Nephron progenitor cell (in vitro differentiated cells): Measurements from ENCODE around the gene PHF19.

Experiments
- DNase-seq: peaks from one replicate; pipeline ENCODE4 v3.0.0; 2021
- H3K27ac Mint-ChIP-seq: 2 replicates; pipeline ENCODE4 v1.8.0; 2021; ENCODE audit warnings: mild to moderate bottlenecking, moderate library complexity, mixed read lengths
- H3K27me3 Mint-ChIP-seq: 2 replicates; pipeline ENCODE4 v1.8.0; 2021; ENCODE audit warnings: mild to moderate bottlenecking, low read depth, mixed read lengths; ENCODE audit not compliant: poor library complexity
- H3K36me3 Mint-ChIP-seq: 2 replicates; pipeline ENCODE4 v1.8.0; 2021; ENCODE audit warnings: low read depth, mixed read lengths
- H3K4me1 Mint-ChIP-seq: 2 replicates; pipeline ENCODE4 v1.8.0; 2021; ENCODE audit warnings: mixed read lengths
- H3K4me3 Mint-ChIP-seq: 2 replicates; pipeline ENCODE4 v1.8.0; 2021; ENCODE audit warnings: mild to moderate bottlenecking, moderate library complexity, mixed read lengths
- H3K9me3 Mint-ChIP-seq: 2 replicates; pipeline ENCODE4 v1.8.0; 2021; ENCODE audit warnings: mild to moderate bottlenecking, moderate library complexity, mixed read lengths
- TF ChIP-seq, protein P1 (sequence below): fragments of 200-600 bp; sonication (generic); IDR thresholded peaks from 2 replicates; pipeline ENCODE4 v1.5.0; 2021; ENCODE audit warnings: antibody characterized with exemption

The PHF19 gene

GRCh38 chr9:120876842-120877240, at the start of gene PHF19:
Gene PHF19, minus strand, starts transcription at chr9:120877188. Its CDS starts 2,447 bp downstream, at chr9:120874741.
- TF ChIP-seq, protein P1, sequence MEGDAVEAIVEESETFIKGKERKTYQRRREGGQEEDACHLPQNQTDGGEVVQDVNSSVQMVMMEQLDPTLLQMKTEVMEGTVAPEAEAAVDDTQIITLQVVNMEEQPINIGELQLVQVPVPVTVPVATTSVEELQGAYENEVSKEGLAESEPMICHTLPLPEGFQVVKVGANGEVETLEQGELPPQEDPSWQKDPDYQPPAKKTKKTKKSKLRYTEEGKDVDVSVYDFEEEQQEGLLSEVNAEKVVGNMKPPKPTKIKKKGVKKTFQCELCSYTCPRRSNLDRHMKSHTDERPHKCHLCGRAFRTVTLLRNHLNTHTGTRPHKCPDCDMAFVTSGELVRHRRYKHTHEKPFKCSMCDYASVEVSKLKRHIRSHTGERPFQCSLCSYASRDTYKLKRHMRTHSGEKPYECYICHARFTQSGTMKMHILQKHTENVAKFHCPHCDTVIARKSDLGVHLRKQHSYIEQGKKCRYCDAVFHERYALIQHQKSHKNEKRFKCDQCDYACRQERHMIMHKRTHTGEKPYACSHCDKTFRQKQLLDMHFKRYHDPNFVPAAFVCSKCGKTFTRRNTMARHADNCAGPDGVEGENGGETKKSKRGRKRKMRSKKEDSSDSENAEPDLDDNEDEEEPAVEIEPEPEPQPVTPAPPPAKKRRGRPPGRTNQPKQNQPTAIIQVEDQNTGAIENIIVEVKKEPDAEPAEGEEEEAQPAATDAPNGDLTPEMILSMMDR: no peak
- Mint-ChIP-seq H3K9me3 (no peaks in the 10 kb centered on the region), H3K4me1 (peaks cover 30% of the 10 kb centered on the region), H3K27me3 (peaks cover 39% of the 10 kb centered on the region), H3K4me3 (peak within 1 kb of the TSS; percentile 87), H3K27ac (no peak within 1 kb of the TSS), H3K36me3 (peaks cover 20% of the 10 kb centered on the region)
- DNase-seq: no peak

DNA sequence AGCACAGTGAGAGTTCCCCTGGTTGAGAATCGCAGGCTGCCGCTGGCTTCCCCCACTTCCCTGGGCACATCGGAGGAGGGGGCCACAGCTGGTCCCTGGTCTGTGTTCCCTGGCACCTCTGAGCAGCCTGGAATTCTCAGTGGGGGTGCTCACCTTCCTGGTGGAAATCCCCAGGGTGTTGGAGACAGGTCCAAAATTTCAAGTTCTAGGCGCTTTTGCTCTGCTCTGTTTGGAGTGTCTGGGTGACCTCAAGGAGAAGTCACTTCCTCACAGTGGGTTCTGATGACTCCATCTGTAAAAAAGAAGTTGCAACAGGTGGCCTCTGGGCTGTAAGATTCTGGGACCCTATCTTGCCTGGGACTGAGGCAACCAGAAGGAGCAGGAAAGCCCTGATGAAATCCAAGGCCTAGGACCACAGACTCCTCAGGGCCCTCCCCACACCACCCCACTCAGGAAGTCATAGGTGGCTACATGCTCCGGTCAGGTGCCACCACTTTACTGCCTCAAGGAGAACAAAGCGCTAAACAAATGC, 49.5 kb upstream of the PHF19 start, which contains the start of gene TRAF1:
Gene TRAF1 (minus strand): TSS at position 400 of the 532 bp plus-strand sequence. CDS start 721 bp downstream, outside the sequence.
- TF ChIP-seq, protein P1: no peak
- H3K9me3 Mint-ChIP-seq: peaks cover 3% of the 10 kb centered on the region
- no peak for DNase-seq
- H3K4me1 Mint-ChIP-seq: peaks cover 34% of the 10 kb centered on the region
- H3K36me3 Mint-ChIP-seq: no peaks in the 10 kb centered on the region
- peaks cover 16% of the 10 kb centered on the region for H3K27me3 Mint-ChIP-seq
- peak within 1 kb of the TSS; percentile 14 for H3K4me3 Mint-ChIP-seq
- H3K27ac Mint-ChIP-seq: peak within 1 kb of the TSS; percentile 88

DNA sequence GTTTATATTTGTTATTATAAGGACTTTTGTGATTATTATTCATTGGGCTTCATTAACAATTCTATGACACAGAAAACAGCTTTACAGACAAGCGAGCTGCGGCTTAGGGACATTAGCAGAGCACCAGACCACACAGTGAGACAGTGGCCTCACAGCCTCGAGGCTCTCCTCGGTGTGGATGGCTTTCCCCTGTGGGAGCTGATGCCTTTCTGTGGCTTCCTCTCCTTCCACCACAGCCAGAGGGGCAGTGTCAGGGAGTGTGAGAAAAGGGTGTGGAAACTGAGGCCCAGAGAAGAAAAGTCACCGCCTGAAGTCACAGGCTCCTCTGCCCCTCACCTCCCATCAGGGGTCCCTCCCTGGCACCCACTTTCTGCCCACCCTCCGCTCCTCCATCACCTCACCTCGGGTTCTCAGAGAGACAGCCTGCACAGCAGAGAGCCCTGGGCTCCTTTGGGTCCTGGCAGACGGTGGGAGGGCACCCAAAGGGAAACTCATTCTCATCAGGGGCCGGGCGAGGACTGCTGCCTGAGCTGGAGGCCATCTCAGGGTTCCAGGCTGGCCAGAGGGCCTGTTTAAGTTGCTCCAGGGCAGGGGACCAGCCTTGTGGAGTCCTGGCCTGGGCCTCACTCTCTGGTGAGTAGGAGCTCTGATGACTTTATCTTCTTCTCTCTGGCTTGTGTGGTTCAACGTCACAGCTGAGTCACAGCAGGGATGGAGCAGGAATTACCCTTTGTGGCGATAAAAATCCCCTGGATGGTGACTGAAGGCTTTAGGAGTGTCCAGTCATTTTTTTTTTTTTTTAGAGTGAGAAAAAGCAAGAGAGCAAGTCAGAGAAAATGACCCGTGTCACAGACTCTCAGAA, 48.8 kb upstream of the PHF19 start:
- no peak for DNase-seq
- Mint-ChIP-seq H3K4me1 (peaks cover 35% of the 10 kb centered on the region), H3K27me3 (peaks cover 12% of the 10 kb centered on the region), H3K4me3 (no peak overlapping the region), H3K9me3 (no peaks in the 10 kb centered on the region), H3K36me3 (no peaks in the 10 kb centered on the region), H3K27ac (peak overlapping the region; percentile 88)
- TF ChIP-seq, protein P1: no peak

DNA sequence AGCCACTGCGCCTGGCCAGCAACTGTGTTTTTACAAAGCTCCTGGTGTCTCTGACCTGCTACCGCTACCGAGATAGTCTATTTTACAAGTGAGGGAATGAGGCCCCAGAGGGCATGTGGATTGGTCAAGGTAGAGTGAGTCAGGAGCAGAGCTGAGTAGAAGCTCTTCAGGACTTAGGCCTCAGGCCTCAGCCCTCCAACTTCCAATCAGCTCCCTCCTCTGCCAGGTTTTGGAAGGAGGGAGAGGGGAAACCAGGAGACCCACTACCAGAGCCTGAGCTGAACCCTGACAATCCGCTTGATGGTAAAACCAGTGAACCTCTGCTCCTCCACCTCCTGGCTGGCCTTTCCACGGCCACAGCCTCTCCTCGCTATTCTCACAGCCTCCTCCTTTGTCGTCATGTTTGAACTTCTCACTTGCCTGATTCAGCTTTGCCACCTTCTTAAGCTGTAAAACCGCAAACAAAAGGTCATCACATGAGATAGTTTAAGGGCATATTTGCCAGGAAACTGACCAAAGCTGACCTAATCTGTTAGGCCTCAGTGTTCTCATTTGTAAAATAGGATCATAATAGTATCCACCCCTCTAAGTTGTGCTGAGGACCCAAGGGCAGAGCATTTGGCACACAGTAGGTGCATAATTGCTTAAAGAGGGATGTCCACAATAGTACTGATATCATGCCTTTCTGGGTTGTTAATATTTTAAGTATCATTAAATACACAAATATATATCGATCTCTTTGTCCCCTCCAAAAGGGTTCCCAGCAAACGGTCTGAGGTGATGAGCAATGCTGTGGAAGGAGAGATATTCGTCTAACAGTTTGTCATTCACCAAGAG, 47.9 kb upstream of the PHF19 start:
- peaks cover 12% of the 10 kb centered on the region for H3K27me3 Mint-ChIP-seq
- TF ChIP-seq, protein P1: no peak
- H3K4me3 Mint-ChIP-seq: no peak overlapping the region
- H3K9me3 Mint-ChIP-seq: no peaks in the 10 kb centered on the region
- peaks cover 43% of the 10 kb centered on the region for H3K4me1 Mint-ChIP-seq
- H3K36me3 Mint-ChIP-seq: no peaks in the 10 kb centered on the region
- no peak overlapping the region for H3K27ac Mint-ChIP-seq
- no peak for DNase-seq

GRCh38 chr9:120923620-120924328, 46.8 kb upstream of the PHF19 start:
- Mint-ChIP-seq H3K4me1 (peaks cover 49% of the 10 kb centered on the region), H3K4me3 (no peak overlapping the region)

More at GRCh38 chr9:120923620-120924328, 46.8 kb upstream of the PHF19 start:
- no peak for DNase-seq
- TF ChIP-seq, protein P1: no peak
- Mint-ChIP-seq H3K27me3 (peaks cover 12% of the 10 kb centered on the region), H3K9me3 (no peaks in the 10 kb centered on the region), H3K36me3 (no peaks in the 10 kb centered on the region), H3K27ac (no peak overlapping the region)
